Measurements from ENCODE around the gene FAH.

FAH gene

DNA sequence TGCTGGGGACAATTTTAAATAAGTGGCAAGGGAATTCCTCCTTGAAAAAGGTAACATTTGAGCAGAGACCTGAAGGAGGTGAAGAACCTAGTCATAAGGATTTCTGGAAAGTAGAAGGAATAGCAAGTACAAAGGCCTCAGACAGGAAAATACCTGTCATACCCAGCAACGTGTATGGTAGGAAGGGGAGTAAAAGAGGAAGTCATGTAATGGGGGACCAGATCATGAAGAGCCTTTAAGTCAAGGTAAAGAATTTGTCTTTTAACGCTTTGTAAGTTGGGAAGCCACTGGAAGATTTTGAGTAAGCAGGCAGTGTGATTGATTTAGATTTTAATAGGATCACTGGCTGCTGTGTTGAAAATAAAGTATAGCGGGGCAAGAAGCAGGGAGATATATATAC, 43.4 kb upstream of the FAH start:
- Histone ChIP-seq H3K79me2 (ENCODE audit: insufficient read depth, low read length) (peaks cover 92% of the 10 kb centered on the region), H3K4me3 (ENCODE audit: low read length, poor library complexity, severe bottlenecking) (no peak overlapping the region)

DNA sequence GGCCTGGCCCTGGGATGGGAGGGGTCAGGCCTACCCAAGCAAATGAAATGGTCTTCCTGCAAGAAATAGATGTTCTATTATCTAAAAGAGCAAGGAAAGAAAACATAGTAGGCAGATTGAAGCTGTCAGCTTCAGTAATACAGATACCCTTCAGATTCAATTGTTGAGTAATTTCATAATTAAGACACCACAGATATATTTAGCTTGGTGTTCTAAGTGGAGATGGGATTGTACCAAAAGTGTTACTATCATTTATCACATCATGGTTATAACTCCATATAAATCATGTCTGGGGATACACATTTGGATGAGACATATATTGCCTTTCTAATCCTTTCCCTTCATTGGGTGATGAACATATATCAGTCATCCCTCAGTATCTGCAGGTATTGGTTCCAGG, 41.9 kb upstream of the FAH start:
- no peak overlapping the region for H3K4me2 ChIP-seq (ENCODE audit: low read depth, low read length, poor library complexity, severe bottlenecking)

More for the DNA sequence above, 43.4 kb upstream of the FAH start:
- H4K20me1 ChIP-seq (ENCODE audit: insufficient read depth, low read length, poor library complexity, severe bottlenecking): peaks cover 66% of the 10 kb centered on the region
- no peak for TF ChIP-seq EZH2phosphoT487 (IDR thresholded peaks at IDR 0.05; ENCODE audit: borderline replicate concordance)
- no peak for TF ChIP-seq CTCF (conservative IDR thresholded peaks at IDR 0.05; ENCODE audit: low read length)
- H3K4me1 ChIP-seq (ENCODE audit: insufficient read depth, low read length, poor library complexity, severe bottlenecking): peaks cover 21% of the 10 kb centered on the region
- H3K9ac ChIP-seq (ENCODE audit: low read depth, low read length, poor library complexity, severe bottlenecking): no peak overlapping the region
- H3F3A ChIP-seq (ENCODE audit: low read depth): no peaks in the 10 kb centered on the region
- no peaks in the 10 kb centered on the region for H3K9me3 ChIP-seq (ENCODE audit: insufficient read depth, low read depth, low read length)
- no peak overlapping the region for H2AFZ ChIP-seq (ENCODE audit: low read length)
- no peaks in the 10 kb centered on the region for H3K9me2 ChIP-seq (replicated peaks; ENCODE audit: low read depth, low read length)
- H3K36me3 ChIP-seq (ENCODE audit: insufficient read depth, low read length): no peaks in the 10 kb centered on the region
- no peak overlapping the region for H3K4me2 ChIP-seq (ENCODE audit: low read depth, low read length, poor library complexity, severe bottlenecking)
- H3K27me3 ChIP-seq (ENCODE audit: insufficient read depth, low read length, poor library complexity, severe bottlenecking): no peaks in the 10 kb centered on the region

GRCh38 chr15:80114114-80114513, 38.7 kb upstream of the FAH start:
- H3K27me3 ChIP-seq (ENCODE audit: insufficient read depth, low read length, poor library complexity, severe bottlenecking): no peaks in the 10 kb centered on the region
- TF ChIP-seq EZH2phosphoT487 (IDR thresholded peaks at IDR 0.05; ENCODE audit: borderline replicate concordance): no peak
- no peak overlapping the region for H3K4me3 ChIP-seq (ENCODE audit: low read length, poor library complexity, severe bottlenecking)
- no peaks in the 10 kb centered on the region for H3F3A ChIP-seq (ENCODE audit: low read depth)
- no peaks in the 10 kb centered on the region for H3K36me3 ChIP-seq (ENCODE audit: insufficient read depth, low read length)
- peaks cover 6% of the 10 kb centered on the region for H3K4me1 ChIP-seq (ENCODE audit: insufficient read depth, low read length, poor library complexity, severe bottlenecking)
- H2AFZ ChIP-seq (ENCODE audit: low read length): no peak overlapping the region
- peaks cover 58% of the 10 kb centered on the region for H4K20me1 ChIP-seq (ENCODE audit: insufficient read depth, low read length, poor library complexity, severe bottlenecking)
- no peaks in the 10 kb centered on the region for H3K9me2 ChIP-seq (replicated peaks; ENCODE audit: low read depth, low read length)
- no peak overlapping the region for H3K4me2 ChIP-seq (ENCODE audit: low read depth, low read length, poor library complexity, severe bottlenecking)
- H3K9me3 ChIP-seq (ENCODE audit: insufficient read depth, low read depth, low read length): no peaks in the 10 kb centered on the region
- no peak overlapping the region for H3K9ac ChIP-seq (ENCODE audit: low read depth, low read length, poor library complexity, severe bottlenecking)
- H3K79me2 ChIP-seq (ENCODE audit: insufficient read depth, low read length): peaks cover 85% of the 10 kb centered on the region

More for the DNA sequence above, 41.9 kb upstream of the FAH start:
- no peaks in the 10 kb centered on the region for H3K9me3 ChIP-seq (ENCODE audit: insufficient read depth, low read depth, low read length)
- no peak overlapping the region for H3K9ac ChIP-seq (ENCODE audit: low read depth, low read length, poor library complexity, severe bottlenecking)
- H2AFZ ChIP-seq (ENCODE audit: low read length): no peak overlapping the region
- peaks cover 65% of the 10 kb centered on the region for H4K20me1 ChIP-seq (ENCODE audit: insufficient read depth, low read length, poor library complexity, severe bottlenecking)
- no peaks in the 10 kb centered on the region for H3K9me2 ChIP-seq (replicated peaks; ENCODE audit: low read depth, low read length)
- peaks cover 7% of the 10 kb centered on the region for H3K4me1 ChIP-seq (ENCODE audit: insufficient read depth, low read length, poor library complexity, severe bottlenecking)
- no peaks in the 10 kb centered on the region for H3K27me3 ChIP-seq (ENCODE audit: insufficient read depth, low read length, poor library complexity, severe bottlenecking)
- H3F3A ChIP-seq (ENCODE audit: low read depth): no peaks in the 10 kb centered on the region
- H3K4me3 ChIP-seq (ENCODE audit: low read length, poor library complexity, severe bottlenecking): no peak overlapping the region
- H3K79me2 ChIP-seq (ENCODE audit: insufficient read depth, low read length): peaks cover 90% of the 10 kb centered on the region
- no peaks in the 10 kb centered on the region for H3K36me3 ChIP-seq (ENCODE audit: insufficient read depth, low read length)
- TF ChIP-seq EZH2phosphoT487 (IDR thresholded peaks at IDR 0.05; ENCODE audit: borderline replicate concordance) (no peak), CTCF (conservative IDR thresholded peaks at IDR 0.05; ENCODE audit: low read length) (no peak)

DNA sequence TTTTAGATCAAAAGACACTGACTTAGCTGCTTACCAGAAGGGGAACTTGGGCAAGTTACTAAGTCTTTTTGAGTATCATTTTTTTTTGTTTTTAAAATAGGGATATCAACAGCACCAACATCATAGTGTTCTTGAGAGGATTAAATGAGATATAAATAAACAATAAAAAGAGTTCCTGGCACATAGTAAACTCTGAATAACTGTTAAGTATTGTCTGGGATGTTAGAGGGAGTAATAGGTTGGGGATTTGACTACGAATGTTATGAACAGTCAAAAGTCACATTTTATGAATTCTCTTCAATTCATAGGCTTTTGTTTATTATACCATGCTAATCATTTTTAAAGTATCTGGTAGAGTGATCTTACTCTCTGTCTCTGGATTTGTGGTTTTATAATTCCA, 37.8 kb upstream of the FAH start:
- H3K9ac ChIP-seq (ENCODE audit: low read depth, low read length, poor library complexity, severe bottlenecking): no peak overlapping the region
- no peaks in the 10 kb centered on the region for H3F3A ChIP-seq (ENCODE audit: low read depth)
- H3K4me3 ChIP-seq (ENCODE audit: low read length, poor library complexity, severe bottlenecking): no peak overlapping the region
- H3K79me2 ChIP-seq (ENCODE audit: insufficient read depth, low read length): peaks cover 81% of the 10 kb centered on the region
- H4K20me1 ChIP-seq (ENCODE audit: insufficient read depth, low read length, poor library complexity, severe bottlenecking): peaks cover 59% of the 10 kb centered on the region
- no peaks in the 10 kb centered on the region for H3K27me3 ChIP-seq (ENCODE audit: insufficient read depth, low read length, poor library complexity, severe bottlenecking)
- no peak overlapping the region for H2AFZ ChIP-seq (ENCODE audit: low read length)
- H3K4me1 ChIP-seq (ENCODE audit: insufficient read depth, low read length, poor library complexity, severe bottlenecking): no peaks in the 10 kb centered on the region
- no peak overlapping the region for H3K4me2 ChIP-seq (ENCODE audit: low read depth, low read length, poor library complexity, severe bottlenecking)
- H3K9me2 ChIP-seq (replicated peaks; ENCODE audit: low read depth, low read length): no peaks in the 10 kb centered on the region
- 0 out of 2 replicates have a peak, but pooled peaks cover under 1% of the 10 kb centered on the region for H3K36me3 ChIP-seq (ENCODE audit: insufficient read depth, low read length)
- TF ChIP-seq EZH2phosphoT487 (IDR thresholded peaks at IDR 0.05; ENCODE audit: borderline replicate concordance): no peak
- TF ChIP-seq CTCF (conservative IDR thresholded peaks at IDR 0.05; ENCODE audit: low read length): no peak
- H3K9me3 ChIP-seq (ENCODE audit: insufficient read depth, low read depth, low read length): no peaks in the 10 kb centered on the region
